ENCODE measurements around the gene RYR2.

Gene RYR2

GRCh38 chr1:237745545-237745944 lies 703.6 kb downstream of the RYR2 start:
- H3K9me3 ChIP-seq (ENCODE audit: severe bottlenecking) = no peaks in the 10 kb centered on the region
- TF ChIP-seq CTCF (IDR thresholded peaks at IDR 0.05; ENCODE audit: poor library complexity, severe bottlenecking) = no peak
- DNase-seq (ENCODE audit: low spot score) (no peak), ATAC-seq (ENCODE audit: low read depth) (no peak)
- H3K4me1 ChIP-seq (ENCODE audit: insufficient read depth, poor library complexity, severe bottlenecking) = no peaks in the 10 kb centered on the region
- H3K27ac ChIP-seq (ENCODE audit: poor library complexity, severe bottlenecking) = no peak overlapping the region
- no peaks in the 10 kb centered on the region for H3K36me3 ChIP-seq (ENCODE audit: low read depth)
- no peaks in the 10 kb centered on the region for H3K27me3 ChIP-seq (ENCODE audit: insufficient read depth, poor library complexity, severe bottlenecking)
- no peak overlapping the region for H3K4me3 ChIP-seq (ENCODE audit: severe bottlenecking)

- DNase-seq (ENCODE audit: low spot score) (no peak), ATAC-seq (ENCODE audit: low read depth) (no peak)
- Histone ChIP-seq H3K27me3 (ENCODE audit: insufficient read depth, poor library complexity, severe bottlenecking) (no peaks in the 10 kb centered on the region), H3K27ac (ENCODE audit: poor library complexity, severe bottlenecking) (no peak overlapping the region), H3K4me1 (ENCODE audit: insufficient read depth, poor library complexity, severe bottlenecking) (no peaks in the 10 kb centered on the region), H3K36me3 (ENCODE audit: low read depth) (no peaks in the 10 kb centered on the region), H3K4me3 (ENCODE audit: severe bottlenecking) (no peak overlapping the region), H3K9me3 (ENCODE audit: severe bottlenecking) (no peaks in the 10 kb centered on the region)
- no peak for TF ChIP-seq CTCF (IDR thresholded peaks at IDR 0.05; ENCODE audit: poor library complexity, severe bottlenecking)
Observed at GRCh38 chr1:237748171-237748960, 706.4 kb downstream of the RYR2 start.

GRCh38 chr1:237749122-237749521 lies 707.1 kb downstream of the RYR2 start:
- DNase-seq (ENCODE audit: low spot score) (no peak), ATAC-seq (ENCODE audit: low read depth) (no peak)
- H3K4me1 ChIP-seq (ENCODE audit: insufficient read depth, poor library complexity, severe bottlenecking) = no peaks in the 10 kb centered on the region
- H3K27me3 ChIP-seq (ENCODE audit: insufficient read depth, poor library complexity, severe bottlenecking) = no peaks in the 10 kb centered on the region
- H3K4me3 ChIP-seq (ENCODE audit: severe bottlenecking) = no peak overlapping the region
- no peak overlapping the region for H3K27ac ChIP-seq (ENCODE audit: poor library complexity, severe bottlenecking)
- no peaks in the 10 kb centered on the region for H3K36me3 ChIP-seq (ENCODE audit: low read depth)
- TF ChIP-seq CTCF (IDR thresholded peaks at IDR 0.05; ENCODE audit: poor library complexity, severe bottlenecking) = no peak
- no peaks in the 10 kb centered on the region for H3K9me3 ChIP-seq (ENCODE audit: severe bottlenecking)

GRCh38 chr1:237751090-237751489 lies 709.1 kb downstream of the RYR2 start:
- Histone ChIP-seq H3K27ac (ENCODE audit: poor library complexity, severe bottlenecking) (no peak overlapping the region), H3K27me3 (ENCODE audit: insufficient read depth, poor library complexity, severe bottlenecking) (no peaks in the 10 kb centered on the region), H3K4me1 (ENCODE audit: insufficient read depth, poor library complexity, severe bottlenecking) (no peaks in the 10 kb centered on the region), H3K36me3 (ENCODE audit: low read depth) (no peaks in the 10 kb centered on the region), H3K9me3 (ENCODE audit: severe bottlenecking) (no peaks in the 10 kb centered on the region), H3K4me3 (ENCODE audit: severe bottlenecking) (no peak overlapping the region)
- TF ChIP-seq CTCF (IDR thresholded peaks at IDR 0.05; ENCODE audit: poor library complexity, severe bottlenecking) = no peak
- no peak for DNase-seq (ENCODE audit: low spot score)
- no peak for ATAC-seq (ENCODE audit: low read depth)

- Histone ChIP-seq H3K4me3 (ENCODE audit: severe bottlenecking) (no peak overlapping the region), H3K4me1 (ENCODE audit: insufficient read depth, poor library complexity, severe bottlenecking) (peaks cover 2% of the 10 kb centered on the region), H3K36me3 (ENCODE audit: low read depth) (no peaks in the 10 kb centered on the region), H3K27ac (ENCODE audit: poor library complexity, severe bottlenecking) (no peak overlapping the region), H3K27me3 (ENCODE audit: insufficient read depth, poor library complexity, severe bottlenecking) (no peaks in the 10 kb centered on the region), H3K9me3 (ENCODE audit: severe bottlenecking) (no peaks in the 10 kb centered on the region)
- DNase-seq (ENCODE audit: low spot score) (no peak), ATAC-seq (ENCODE audit: low read depth) (no peak)
- TF ChIP-seq CTCF (IDR thresholded peaks at IDR 0.05; ENCODE audit: poor library complexity, severe bottlenecking) = no peak
Observed at GRCh38 chr1:237754627-237755026, 712.6 kb downstream of the RYR2 start.
